Measurements from ENCODE around the gene BBX.
"Not testable (repeated sequence)": the region's sequence is repeated elsewhere in the genome, so short reads cannot be mapped to it uniquely, and the experiment has no call there.

The BBX gene

GRCh38 chr3:107561980-107562379 lies 39.2 kb downstream of the BBX start:
- H2BK5ac ChIP-seq (ENCODE audit: low read length): no peak overlapping the region
- H3K27me3 ChIP-seq (ENCODE audit: control insufficient read depth in 3 of 3, insufficient read depth in 3 of 3, low read depth in 1 of 3, low read length in 3 of 3): no peaks in the 10 kb centered on the region

GRCh38 chr3:107562969-107563529 lies 40.3 kb downstream of the BBX start:
- no peaks in the 10 kb centered on the region for H3K9me3 ChIP-seq (replicated peaks in 1 of 2; ENCODE audit: control insufficient read depth in 2 of 2, insufficient read depth in 1 of 2, low read depth in 1 of 2, low read length in 2 of 2)
- no peaks in the 10 kb centered on the region for H3K79me1 ChIP-seq (ENCODE audit: low read depth, low read length)
- no peak overlapping the region for H2BK5ac ChIP-seq (ENCODE audit: low read length)
- H3K4me2 ChIP-seq (ENCODE audit: insufficient read depth, low read length, poor library complexity, severe bottlenecking): no peak overlapping the region
- no peak overlapping the region for H2AFZ ChIP-seq (ENCODE audit: low read length)
- no peaks in the 10 kb centered on the region for H3K36me3 ChIP-seq (replicated peaks in 1 of 2; ENCODE audit: control insufficient read depth in 2 of 2, insufficient read depth in 2 of 2, low read length in 2 of 2)
- no peak overlapping the region for H2BK120ac ChIP-seq (ENCODE audit: low read depth, low read length)
- no peak overlapping the region for H3K14ac ChIP-seq (ENCODE audit: low read length)
- no peak for DNase-seq (ENCODE audit: low spot score)
- peaks cover 3 to 4% of the 10 kb centered on the region in 2 donors for H3K4me1 ChIP-seq (ENCODE audit: control insufficient read depth in 2 of 2, insufficient read depth in 1 of 2, low read depth in 1 of 2, low read length in 2 of 2)
- H3K4me3 ChIP-seq (ENCODE audit: low read length in 2 of 2): no peak overlapping the region
- H2AK5ac ChIP-seq (ENCODE audit: low read depth, low read length): no peak overlapping the region
- H3K4ac ChIP-seq (ENCODE audit: low read length): no peak overlapping the region
- no peak overlapping the region for H3K23ac ChIP-seq (ENCODE audit: low read depth, low read length, poor library complexity)
- no peak overlapping the region for H3K18ac ChIP-seq (ENCODE audit: low read length)
- no peak overlapping the region for H2BK15ac ChIP-seq (ENCODE audit: low read length)
- no CpG with 5 or more reads among the region's 3 CpGs for WGBS, 2 donors (ENCODE audit: extremely low coverage in 2 of 2, insufficient read length in 2 of 2, insufficient replicate concordance in 1 of 2)
- no peak overlapping the region for H3K9ac ChIP-seq (ENCODE audit: low read depth, low read length, poor library complexity)
- no peak overlapping the region for H4K8ac ChIP-seq (ENCODE audit: low read depth, low read length)
- H4K91ac ChIP-seq (ENCODE audit: low read depth, low read length, poor library complexity): no peak overlapping the region
- H3K27ac ChIP-seq (replicated peaks; ENCODE audit: low read length): no peak overlapping the region
- no peaks in the 10 kb centered on the region for H3K27me3 ChIP-seq (ENCODE audit: control insufficient read depth in 3 of 3, insufficient read depth in 3 of 3, low read depth in 1 of 3, low read length in 3 of 3)
- no peak overlapping the region for H2BK12ac ChIP-seq (ENCODE audit: low read length)

More at GRCh38 chr3:107561980-107562379, 39.2 kb downstream of the BBX start:
- H4K8ac ChIP-seq (ENCODE audit: low read depth, low read length): no peak overlapping the region
- no peaks in the 10 kb centered on the region for H3K9me3 ChIP-seq (replicated peaks in 1 of 2; ENCODE audit: control insufficient read depth in 2 of 2, insufficient read depth in 1 of 2, low read depth in 1 of 2, low read length in 2 of 2)
- H2BK12ac ChIP-seq (ENCODE audit: low read length): no peak overlapping the region
- DNase-seq (ENCODE audit: low spot score): no peak
- no peaks in the 10 kb centered on the region for H3K79me1 ChIP-seq (ENCODE audit: low read depth, low read length)
- no peak overlapping the region for H2AK5ac ChIP-seq (ENCODE audit: low read depth, low read length)
- no peak overlapping the region for H3K23ac ChIP-seq (ENCODE audit: low read depth, low read length, poor library complexity)
- no peaks in the 10 kb centered on the region for H3K36me3 ChIP-seq (replicated peaks in 1 of 2; ENCODE audit: control insufficient read depth in 2 of 2, insufficient read depth in 2 of 2, low read length in 2 of 2)
- no peak overlapping the region for H3K4me2 ChIP-seq (ENCODE audit: insufficient read depth, low read length, poor library complexity, severe bottlenecking)
- H3K4ac ChIP-seq (ENCODE audit: low read length): no peak overlapping the region
- no peak overlapping the region for H3K9ac ChIP-seq (ENCODE audit: low read depth, low read length, poor library complexity)
- H2BK120ac ChIP-seq (ENCODE audit: low read depth, low read length): no peak overlapping the region
- no peak overlapping the region for H4K91ac ChIP-seq (ENCODE audit: low read depth, low read length, poor library complexity)
- no peak overlapping the region for H3K14ac ChIP-seq (ENCODE audit: low read length)
- no peak overlapping the region for H2BK15ac ChIP-seq (ENCODE audit: low read length)
- WGBS, 2 donors (ENCODE audit: extremely low coverage in 2 of 2, insufficient read length in 2 of 2, insufficient replicate concordance in 1 of 2): no CpG with 5 or more reads among the region's 6 CpGs
- no peak overlapping the region for H3K4me3 ChIP-seq (ENCODE audit: low read length in 2 of 2)
- H3K18ac ChIP-seq (ENCODE audit: low read length): no peak overlapping the region
- no peak overlapping the region for H2AFZ ChIP-seq (ENCODE audit: low read length)
- no peak overlapping the region for H3K27ac ChIP-seq (replicated peaks; ENCODE audit: low read length)
- peaks cover 3 to 4% of the 10 kb centered on the region in 2 donors for H3K4me1 ChIP-seq (ENCODE audit: control insufficient read depth in 2 of 2, insufficient read depth in 1 of 2, low read depth in 1 of 2, low read length in 2 of 2)

GRCh38 chr3:107565244-107565643 lies 42.5 kb downstream of the BBX start:
- not testable (repeated sequence) for H2BK120ac ChIP-seq (ENCODE audit: low read depth, low read length); H2BK5ac ChIP-seq (ENCODE audit: low read length); DNase-seq (ENCODE audit: low spot score); H3K27me3 ChIP-seq (ENCODE audit: control insufficient read depth in 3 of 3, insufficient read depth in 3 of 3, low read depth in 1 of 3, low read length in 3 of 3); H4K91ac ChIP-seq (ENCODE audit: low read depth, low read length, poor library complexity); H2BK12ac ChIP-seq (ENCODE audit: low read length); H3K9ac ChIP-seq (ENCODE audit: low read depth, low read length, poor library complexity); H3K79me1 ChIP-seq (ENCODE audit: low read depth, low read length); H3K14ac ChIP-seq (ENCODE audit: low read length); H3K27ac ChIP-seq (replicated peaks; ENCODE audit: low read length); H3K36me3 ChIP-seq (replicated peaks in 1 of 2; ENCODE audit: control insufficient read depth in 2 of 2, insufficient read depth in 2 of 2, low read length in 2 of 2); H2AK5ac ChIP-seq (ENCODE audit: low read depth, low read length); H3K4me3 ChIP-seq (ENCODE audit: low read length in 2 of 2); H4K8ac ChIP-seq (ENCODE audit: low read depth, low read length); H2BK15ac ChIP-seq (ENCODE audit: low read length); H3K9me3 ChIP-seq (replicated peaks in 1 of 2; ENCODE audit: control insufficient read depth in 2 of 2, insufficient read depth in 1 of 2, low read depth in 1 of 2, low read length in 2 of 2); H3K18ac ChIP-seq (ENCODE audit: low read length); H2AFZ ChIP-seq (ENCODE audit: low read length); H3K4ac ChIP-seq (ENCODE audit: low read length); H3K23ac ChIP-seq (ENCODE audit: low read depth, low read length, poor library complexity); H3K4me2 ChIP-seq (ENCODE audit: insufficient read depth, low read length, poor library complexity, severe bottlenecking); H3K4me1 ChIP-seq (ENCODE audit: control insufficient read depth in 2 of 2, insufficient read depth in 1 of 2, low read depth in 1 of 2, low read length in 2 of 2)
- WGBS, 2 donors (ENCODE audit: extremely low coverage in 2 of 2, insufficient read length in 2 of 2, insufficient replicate concordance in 1 of 2): no CpG with 5 or more reads among the region's 7 CpGs

- not testable (repeated sequence) for H3K4me2 ChIP-seq (ENCODE audit: insufficient read depth, low read length, poor library complexity, severe bottlenecking); H3K4me3 ChIP-seq (ENCODE audit: low read length in 2 of 2); H3K14ac ChIP-seq (ENCODE audit: low read length); H3K27me3 ChIP-seq (ENCODE audit: control insufficient read depth in 3 of 3, insufficient read depth in 3 of 3, low read depth in 1 of 3, low read length in 3 of 3); H2BK15ac ChIP-seq (ENCODE audit: low read length); DNase-seq (ENCODE audit: low spot score); H3K36me3 ChIP-seq (replicated peaks in 1 of 2; ENCODE audit: control insufficient read depth in 2 of 2, insufficient read depth in 2 of 2, low read length in 2 of 2); H3K9me3 ChIP-seq (replicated peaks in 1 of 2; ENCODE audit: control insufficient read depth in 2 of 2, insufficient read depth in 1 of 2, low read depth in 1 of 2, low read length in 2 of 2); H2BK5ac ChIP-seq (ENCODE audit: low read length); H3K9ac ChIP-seq (ENCODE audit: low read depth, low read length, poor library complexity); H2AFZ ChIP-seq (ENCODE audit: low read length); H4K91ac ChIP-seq (ENCODE audit: low read depth, low read length, poor library complexity); H3K4ac ChIP-seq (ENCODE audit: low read length); H4K8ac ChIP-seq (ENCODE audit: low read depth, low read length); H3K27ac ChIP-seq (replicated peaks; ENCODE audit: low read length); H2BK12ac ChIP-seq (ENCODE audit: low read length); H3K79me1 ChIP-seq (ENCODE audit: low read depth, low read length); H2AK5ac ChIP-seq (ENCODE audit: low read depth, low read length); H2BK120ac ChIP-seq (ENCODE audit: low read depth, low read length); H3K4me1 ChIP-seq (ENCODE audit: control insufficient read depth in 2 of 2, insufficient read depth in 1 of 2, low read depth in 1 of 2, low read length in 2 of 2); H3K23ac ChIP-seq (ENCODE audit: low read depth, low read length, poor library complexity); H3K18ac ChIP-seq (ENCODE audit: low read length)
- no CpG with 5 or more reads among the region's 10 CpGs for WGBS, 2 donors (ENCODE audit: extremely low coverage in 2 of 2, insufficient read length in 2 of 2, insufficient replicate concordance in 1 of 2)
These were observed 48.3 kb downstream of the BBX start for GRCh38 chr3:107571089-107571488.
